RWPE1 (cell line): ENCODE results near the gene HSD17B14.

Experiments
- CTCF ChIA-PET: fragments of 350-600 bp; sonication (Branson Sonifier 250); formaldehyde crosslinking; extraction: SDS; loops from one replicate; lab custom pipeline; 2021; lab: Yijun Ruan, JAX
- POLR2A ChIA-PET: fragments of 400-600 bp; formaldehyde crosslinking; extraction: SDS; loops from one replicate; lab custom pipeline; 2020; ENCODE audit warnings: antibody characterized with exemption; ENCODE audit not compliant: low non-redundant PET; lab: Yijun Ruan, JAX
- DNase-seq: peaks from one replicate; pipeline ENCODE4 v3.0.0; 2012; ENCODE audit warnings: low spot score
- H3K27ac ChIP-seq: fragments of 450-650 bp; 2 replicates; pipeline ENCODE4 v1.5.1; 2017
- TF ChIP-seq, protein P1 (sequence below): fragments of 450-650 bp; conservative IDR thresholded peaks from 2 replicates; pipeline ENCODE4 v1.5.1; 2017; ENCODE audit warnings: low read depth, mild to moderate bottlenecking

HSD17B14 gene

DNA sequence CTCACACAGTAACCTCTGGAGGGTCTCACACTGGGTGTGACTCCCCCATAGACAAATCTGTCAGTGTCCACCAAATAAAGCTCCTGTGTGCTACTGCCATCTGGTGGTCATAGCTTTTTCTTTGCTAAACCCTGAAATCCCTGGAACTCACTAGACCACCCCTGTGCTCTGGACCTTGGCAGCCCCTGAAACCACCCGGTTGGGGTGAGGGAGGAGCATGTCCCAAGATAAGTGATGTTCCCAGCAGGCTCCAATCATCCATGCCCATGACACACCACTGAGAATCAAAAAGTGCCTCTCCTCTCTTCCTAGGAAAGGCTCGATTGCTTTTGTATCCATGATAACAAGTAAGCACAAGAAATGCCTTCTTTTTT lies 6.5 kb upstream of the HSD17B14 start:
- ChIA-PET CTCF (interaction anchor here (0.5 to 4.6 kb wide), 21 partner anchors 8 to 718 kb away, joined by 3 to 58 read pairs (median 5); partner anchors contain the start of genes BCAT2, CA11, PLEKHA4 and PPP1R15A), POLR2A (no interaction called here)
- TF ChIP-seq, protein P1, sequence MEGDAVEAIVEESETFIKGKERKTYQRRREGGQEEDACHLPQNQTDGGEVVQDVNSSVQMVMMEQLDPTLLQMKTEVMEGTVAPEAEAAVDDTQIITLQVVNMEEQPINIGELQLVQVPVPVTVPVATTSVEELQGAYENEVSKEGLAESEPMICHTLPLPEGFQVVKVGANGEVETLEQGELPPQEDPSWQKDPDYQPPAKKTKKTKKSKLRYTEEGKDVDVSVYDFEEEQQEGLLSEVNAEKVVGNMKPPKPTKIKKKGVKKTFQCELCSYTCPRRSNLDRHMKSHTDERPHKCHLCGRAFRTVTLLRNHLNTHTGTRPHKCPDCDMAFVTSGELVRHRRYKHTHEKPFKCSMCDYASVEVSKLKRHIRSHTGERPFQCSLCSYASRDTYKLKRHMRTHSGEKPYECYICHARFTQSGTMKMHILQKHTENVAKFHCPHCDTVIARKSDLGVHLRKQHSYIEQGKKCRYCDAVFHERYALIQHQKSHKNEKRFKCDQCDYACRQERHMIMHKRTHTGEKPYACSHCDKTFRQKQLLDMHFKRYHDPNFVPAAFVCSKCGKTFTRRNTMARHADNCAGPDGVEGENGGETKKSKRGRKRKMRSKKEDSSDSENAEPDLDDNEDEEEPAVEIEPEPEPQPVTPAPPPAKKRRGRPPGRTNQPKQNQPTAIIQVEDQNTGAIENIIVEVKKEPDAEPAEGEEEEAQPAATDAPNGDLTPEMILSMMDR: peak; percentile 86
- DNase-seq: peak; percentile 36
- H3K27ac ChIP-seq: peak overlapping the region; percentile 5; the same call in 1 of the 2 replicates

DNA sequence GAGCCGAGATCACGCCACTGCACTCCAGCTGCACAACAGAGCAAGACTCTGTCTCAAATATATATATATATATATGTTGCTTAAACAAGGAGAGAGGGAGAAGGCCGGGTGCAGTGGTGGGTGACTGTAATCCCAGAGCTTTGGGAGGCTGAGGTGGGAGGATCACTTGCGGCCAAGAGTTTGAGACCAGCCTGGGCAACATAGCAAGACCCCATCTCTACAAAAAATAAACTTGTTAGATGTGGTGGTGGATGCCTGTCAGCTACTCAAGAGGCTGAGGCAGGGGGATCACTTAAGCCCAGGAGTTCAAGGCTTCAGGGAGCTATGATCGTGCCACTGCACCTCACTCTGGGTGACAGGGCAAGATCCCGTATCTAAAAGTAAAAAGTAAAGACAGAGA lies 5.3 kb upstream of the HSD17B14 start:
- no peak for DNase-seq

DNA sequence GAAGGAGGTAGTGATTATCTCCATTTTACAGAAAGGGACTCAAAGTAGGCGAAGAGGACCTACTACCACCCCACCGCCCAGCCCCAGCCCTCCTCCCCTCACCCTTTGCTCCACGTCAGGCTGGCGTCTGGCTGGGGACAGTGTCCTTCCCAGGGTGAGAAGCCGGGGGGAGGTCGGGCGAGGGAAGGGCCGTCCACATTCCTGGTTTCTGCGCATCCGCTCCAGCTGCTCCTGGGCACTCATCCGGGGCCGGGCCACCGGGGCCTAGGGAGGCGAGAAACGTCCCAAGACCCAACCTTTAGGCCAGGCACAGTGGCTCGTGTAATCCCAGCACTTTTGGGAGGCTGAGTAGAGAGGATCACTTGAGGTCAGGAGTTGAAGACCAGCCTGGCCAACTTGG lies 4.8 kb upstream of the HSD17B14 start:
- POLR2A ChIA-PET: no interaction called here
- DNase-seq: no peak
- H3K27ac ChIP-seq: no peak overlapping the region
- CTCF ChIA-PET: interaction anchor here (1.0 to 4.6 kb wide), 2 partner anchors 45 to 53 kb away, joined by 4 to 58 read pairs; no protein-coding TSS in a partner anchor
- TF ChIP-seq, protein P1: no peak

More for the DNA sequence above, 5.3 kb upstream of the HSD17B14 start:
- POLR2A ChIA-PET: no interaction called here
- no peak overlapping the region for H3K27ac ChIP-seq
- TF ChIP-seq, protein P1: no peak
- CTCF ChIA-PET: interaction anchor here (0.5 to 4.6 kb wide), 7 partner anchors 13 to 64 kb away, joined by 3 to 58 read pairs (median 4); no protein-coding TSS in a partner anchor

DNA sequence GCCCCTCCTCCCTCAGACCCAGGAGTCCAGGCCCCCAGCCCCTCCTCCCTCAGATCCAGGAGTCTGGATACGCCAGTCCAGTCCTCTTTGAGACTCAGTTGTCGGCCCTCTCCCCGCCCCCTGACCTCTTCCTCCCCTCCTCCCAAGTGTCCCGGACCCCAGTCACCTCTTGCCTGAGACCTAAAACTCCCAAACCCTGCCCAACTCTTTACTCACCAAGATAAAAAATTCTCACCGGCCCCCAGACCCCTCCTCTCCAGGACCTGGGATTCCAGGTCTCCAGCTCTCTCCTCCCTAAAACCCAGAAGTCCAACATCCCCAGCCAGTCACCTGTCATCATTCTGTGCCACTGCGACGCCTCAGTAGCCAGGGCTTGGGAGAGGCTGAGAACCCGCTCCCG lies 1.4 kb upstream of the HSD17B14 start:
- no peak for DNase-seq
- H3K27ac ChIP-seq: no peak overlapping the region
- ChIA-PET POLR2A (interaction anchor here (0.6 kb wide), 1 partner anchor 236 kb away, joined by 4 read pairs; no protein-coding TSS in a partner anchor), CTCF (interaction anchor here (0.7 to 1.1 kb wide), 3 partner anchors 19 to 98 kb away, joined by 3 to 8 read pairs (median 4); no protein-coding TSS in a partner anchor)
- TF ChIP-seq, protein P1: no peak

DNA sequence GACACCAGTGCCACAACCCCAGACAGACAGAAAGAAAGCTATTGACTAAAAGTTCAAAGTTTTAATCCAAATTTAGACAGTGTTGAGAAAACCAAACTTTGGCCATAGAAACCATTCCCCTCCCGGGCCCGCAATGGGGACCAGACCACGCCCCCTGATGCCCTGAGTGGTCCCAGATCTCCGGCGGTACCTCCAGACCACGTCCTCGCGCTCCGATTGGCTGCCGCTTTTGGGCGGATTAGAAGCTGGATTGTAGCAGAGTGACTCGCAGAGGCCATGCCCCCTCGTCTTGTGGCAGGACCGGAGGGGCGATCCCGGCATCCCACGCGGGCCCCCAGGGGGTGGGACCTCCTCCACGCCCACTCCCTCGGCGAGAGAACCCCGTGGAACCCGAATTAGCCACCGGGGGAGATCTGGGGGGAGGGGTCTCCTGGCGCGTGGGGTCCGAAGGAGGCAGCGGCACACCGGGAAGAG lies 797 bp upstream of the HSD17B14 start:
- ChIA-PET POLR2A (interaction anchor here (0.6 kb wide), 1 partner anchor 237 kb away, joined by 4 read pairs; no protein-coding TSS in a partner anchor), CTCF (interaction anchor here (1.1 to 1.6 kb wide), 4 partner anchors 10 to 49 kb away, joined by 3 to 16 read pairs (median 4); no protein-coding TSS in a partner anchor)

DNA sequence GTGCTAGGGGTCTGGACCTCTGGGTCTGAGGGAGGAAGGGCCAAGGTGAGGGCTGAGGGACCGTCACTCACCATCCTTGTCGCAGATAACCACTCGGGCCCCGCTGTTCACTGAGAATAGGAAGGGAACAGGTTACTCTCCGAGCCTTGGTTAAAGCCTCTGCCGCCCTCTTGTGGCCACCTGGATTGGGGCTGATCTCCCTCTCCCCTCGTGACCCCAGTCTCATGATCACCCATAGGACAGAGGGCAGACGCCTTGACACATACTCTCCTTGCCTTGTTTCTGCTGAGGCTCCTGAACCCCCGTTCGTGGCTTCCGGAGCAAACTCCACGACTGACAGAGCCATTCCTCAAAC lies 580 bp downstream of the HSD17B14 start:
- TF ChIP-seq, protein P1: peak; percentile 87
- POLR2A ChIA-PET: no interaction called here

More for the DNA sequence above, 797 bp upstream of the HSD17B14 start:
- TF ChIP-seq, protein P1: no peak
- no peak overlapping the region for H3K27ac ChIP-seq
- DNase-seq: no peak

More for the DNA sequence above, 580 bp downstream of the HSD17B14 start:
- CTCF ChIA-PET: interaction anchor here (0.6 to 1.6 kb wide), 10 partner anchors 9 to 189 kb away, joined by 3 to 16 read pairs (median 4); no protein-coding TSS in a partner anchor
- peak overlapping the region; percentile 66 for H3K27ac ChIP-seq
- peak; percentile 82 for DNase-seq
